ENCODE measurements around the gene RNF207. TPM values are rescaled to one million over a fixed set of nuclear protein-coding genes. Genes with fewer than 3 reads are reported as not detected.

Gene RNF207
- total RNA-seq, 2 donors from 2014 or later, result 4.8 to 7.7 TPM

DNA sequence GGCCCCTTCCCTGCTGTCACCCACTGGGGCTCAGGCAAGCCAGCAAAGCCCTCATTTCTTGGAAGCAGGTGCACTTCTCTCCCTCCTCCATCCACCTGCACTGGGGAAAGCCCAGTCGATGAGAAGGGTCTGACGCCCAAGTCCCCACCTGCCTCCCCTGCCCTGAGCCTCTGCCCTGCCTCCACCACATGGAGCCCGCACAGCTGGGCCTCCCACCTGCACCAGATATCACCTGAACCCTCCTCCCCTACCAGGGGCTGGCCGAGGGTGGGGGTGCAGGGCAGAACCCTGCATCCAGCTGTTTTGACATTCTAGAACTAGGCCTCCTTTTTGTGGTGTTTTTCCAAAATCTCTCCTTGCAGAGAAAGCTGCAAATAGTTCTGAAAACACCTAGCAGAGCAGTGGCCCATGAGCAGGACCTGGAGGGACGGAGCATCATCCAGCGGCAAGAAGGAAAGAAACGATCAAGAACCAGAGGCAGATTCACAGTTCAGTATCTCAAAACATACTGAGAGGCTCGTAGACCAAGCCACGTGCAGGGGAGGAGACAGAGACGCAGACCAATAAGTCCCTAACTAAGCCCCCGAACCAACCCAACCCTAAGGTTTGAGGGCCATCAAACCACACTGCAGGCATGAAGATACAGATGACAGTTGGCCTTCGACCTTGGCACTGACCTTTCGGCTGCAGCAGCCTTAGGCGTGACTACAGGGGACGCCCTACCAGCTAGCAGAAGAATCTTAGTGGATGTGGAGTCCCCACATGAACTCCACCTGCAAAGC, 42.5 kb upstream of the RNF207 start:
- Mint-ChIP-seq H3K9me3 (no peaks in the 10 kb centered on the region), H3K36me3 (ENCODE audit: low read depth) (no peaks in the 10 kb centered on the region), H3K4me3 (no peak overlapping the region), H3K4me1 (peaks cover 2% of the 10 kb centered on the region), H3K27ac (no peak overlapping the region), H3K27me3 (ENCODE audit: insufficient read depth) (no peaks in the 10 kb centered on the region)
- Histone ChIP-seq H3K4me3 (ENCODE audit: low read length) (no peak overlapping the region), H3K4me1 (ENCODE audit: control insufficient read depth, insufficient read depth, low read length) (no peaks in the 10 kb centered on the region), H3K9me3 (ENCODE audit: control insufficient read depth, low read length) (no peaks in the 10 kb centered on the region), H3K27me3 (ENCODE audit: control insufficient read depth, insufficient read depth, low read length, poor library complexity, severe bottlenecking) (no peaks in the 10 kb centered on the region), H3K36me3 (ENCODE audit: control insufficient read depth, insufficient read depth, low read length) (no peaks in the 10 kb centered on the region), H3K9ac (ENCODE audit: extremely low read depth, low read length, poor library complexity, severe bottlenecking) (no peak overlapping the region), H3K27ac (ENCODE audit: low read depth, low read length) (no peak overlapping the region)
- 91 to 93% methylated on average over 11 to 15 of the region's 15 CpGs for WGBS, 2 experiments (ENCODE audit: insufficient coverage in 1 of 2, insufficient read length in 1 of 2)
- TF ChIP-seq, protein P1, sequence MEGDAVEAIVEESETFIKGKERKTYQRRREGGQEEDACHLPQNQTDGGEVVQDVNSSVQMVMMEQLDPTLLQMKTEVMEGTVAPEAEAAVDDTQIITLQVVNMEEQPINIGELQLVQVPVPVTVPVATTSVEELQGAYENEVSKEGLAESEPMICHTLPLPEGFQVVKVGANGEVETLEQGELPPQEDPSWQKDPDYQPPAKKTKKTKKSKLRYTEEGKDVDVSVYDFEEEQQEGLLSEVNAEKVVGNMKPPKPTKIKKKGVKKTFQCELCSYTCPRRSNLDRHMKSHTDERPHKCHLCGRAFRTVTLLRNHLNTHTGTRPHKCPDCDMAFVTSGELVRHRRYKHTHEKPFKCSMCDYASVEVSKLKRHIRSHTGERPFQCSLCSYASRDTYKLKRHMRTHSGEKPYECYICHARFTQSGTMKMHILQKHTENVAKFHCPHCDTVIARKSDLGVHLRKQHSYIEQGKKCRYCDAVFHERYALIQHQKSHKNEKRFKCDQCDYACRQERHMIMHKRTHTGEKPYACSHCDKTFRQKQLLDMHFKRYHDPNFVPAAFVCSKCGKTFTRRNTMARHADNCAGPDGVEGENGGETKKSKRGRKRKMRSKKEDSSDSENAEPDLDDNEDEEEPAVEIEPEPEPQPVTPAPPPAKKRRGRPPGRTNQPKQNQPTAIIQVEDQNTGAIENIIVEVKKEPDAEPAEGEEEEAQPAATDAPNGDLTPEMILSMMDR (conservative IDR thresholded peaks at IDR 0.05), result no peak
- DNase-seq, result no peak

DNA sequence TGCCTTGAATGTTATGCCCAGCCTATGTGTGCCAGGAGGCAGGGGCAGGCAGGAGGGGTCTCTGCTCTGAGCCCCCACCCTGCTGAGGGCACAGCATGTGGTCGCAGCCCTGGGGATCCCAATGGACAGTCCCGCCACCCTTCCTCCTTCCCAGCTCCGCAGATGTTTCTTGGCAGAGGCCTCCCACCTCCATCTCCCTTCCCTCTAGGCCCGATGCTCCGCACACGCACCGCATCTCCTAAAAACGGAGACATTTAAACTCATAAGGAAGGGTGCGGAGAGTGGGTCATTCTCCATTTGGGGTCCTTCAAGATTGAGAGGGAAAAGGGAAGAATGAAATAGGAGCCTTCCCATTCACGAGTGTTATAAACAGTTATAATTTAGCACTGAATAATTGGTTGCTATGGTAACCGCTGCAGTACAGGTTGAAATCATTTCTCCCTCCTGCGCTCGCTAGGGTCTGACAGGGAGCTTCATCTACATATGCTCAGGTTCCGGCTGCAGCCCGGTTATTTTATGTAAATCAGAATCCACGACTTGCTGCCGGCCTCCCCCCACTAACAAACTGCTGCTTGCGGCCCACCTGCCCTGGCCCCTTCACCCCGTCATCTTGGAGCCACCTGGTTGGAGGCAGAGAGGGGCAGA, 41.8 kb upstream of the RNF207 start:
- H3K27ac ChIP-seq (ENCODE audit: low read depth, low read length), result no peak overlapping the region
- no peak overlapping the region for H3K4me3 ChIP-seq (ENCODE audit: low read length)
- no peaks in the 10 kb centered on the region for H3K4me1 ChIP-seq (ENCODE audit: control insufficient read depth, insufficient read depth, low read length)
- no peak for DNase-seq
- Mint-ChIP-seq H3K4me3 (no peak overlapping the region), H3K9me3 (no peaks in the 10 kb centered on the region), H3K27ac (no peak overlapping the region), H3K4me1 (peaks cover 2% of the 10 kb centered on the region), H3K36me3 (ENCODE audit: low read depth) (no peaks in the 10 kb centered on the region), H3K27me3 (ENCODE audit: insufficient read depth) (no peaks in the 10 kb centered on the region)
- TF ChIP-seq, protein P1 (conservative IDR thresholded peaks at IDR 0.05), result no peak
- 83 to 87% methylated on average over 12 to 19 of the region's 19 CpGs for WGBS, 2 experiments (ENCODE audit: insufficient coverage in 1 of 2, insufficient read length in 1 of 2)
- no peaks in the 10 kb centered on the region for H3K27me3 ChIP-seq (ENCODE audit: control insufficient read depth, insufficient read depth, low read length, poor library complexity, severe bottlenecking)
- no peak overlapping the region for H3K9ac ChIP-seq (ENCODE audit: extremely low read depth, low read length, poor library complexity, severe bottlenecking)
- no peaks in the 10 kb centered on the region for H3K9me3 ChIP-seq (ENCODE audit: control insufficient read depth, low read length)
- no peaks in the 10 kb centered on the region for H3K36me3 ChIP-seq (ENCODE audit: control insufficient read depth, insufficient read depth, low read length)

DNA sequence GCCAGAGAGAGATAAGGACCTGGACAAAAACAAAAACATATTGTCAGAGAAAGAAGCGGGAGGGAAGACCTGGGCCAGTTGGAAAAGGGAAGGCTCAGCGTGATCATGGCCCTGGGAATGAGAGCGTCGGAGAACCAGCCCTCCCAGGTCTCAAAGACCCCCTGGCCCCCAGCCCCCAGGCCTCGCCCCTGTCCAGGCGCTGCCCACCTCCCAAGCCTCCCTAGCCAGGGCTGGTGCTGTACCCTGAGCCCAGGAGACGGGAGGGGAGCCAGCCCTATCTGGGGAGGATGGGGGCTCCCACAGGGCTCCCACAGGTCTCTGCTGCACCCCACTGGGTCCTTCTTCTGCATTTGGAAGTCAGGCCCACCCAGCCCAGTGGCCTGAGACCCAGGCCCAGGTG, 40.9 kb upstream of the RNF207 start:
- Mint-ChIP-seq H3K27me3 (ENCODE audit: insufficient read depth) (no peaks in the 10 kb centered on the region), H3K36me3 (ENCODE audit: low read depth) (no peaks in the 10 kb centered on the region), H3K9me3 (no peaks in the 10 kb centered on the region), H3K27ac (no peak overlapping the region), H3K4me3 (no peak overlapping the region), H3K4me1 (peaks cover 2% of the 10 kb centered on the region)
- H3K4me3 ChIP-seq (ENCODE audit: low read length), result no peak overlapping the region
- TF ChIP-seq, protein P1 (conservative IDR thresholded peaks at IDR 0.05), result no peak
- no peaks in the 10 kb centered on the region for H3K4me1 ChIP-seq (ENCODE audit: control insufficient read depth, insufficient read depth, low read length)
- no peak overlapping the region for H3K9ac ChIP-seq (ENCODE audit: extremely low read depth, low read length, poor library complexity, severe bottlenecking)
- no peaks in the 10 kb centered on the region for H3K27me3 ChIP-seq (ENCODE audit: control insufficient read depth, insufficient read depth, low read length, poor library complexity, severe bottlenecking)
- no peaks in the 10 kb centered on the region for H3K36me3 ChIP-seq (ENCODE audit: control insufficient read depth, insufficient read depth, low read length)
- 89 to 90% methylated on average over 2 to 7 of the region's 7 CpGs for WGBS, 2 experiments (ENCODE audit: insufficient coverage in 1 of 2, insufficient read length in 1 of 2)
- DNase-seq, result no peak
- no peaks in the 10 kb centered on the region for H3K9me3 ChIP-seq (ENCODE audit: control insufficient read depth, low read length)
- H3K27ac ChIP-seq (ENCODE audit: low read depth, low read length), result no peak overlapping the region

Data from endodermal cell (in vitro differentiated cells).